IPS-20b (cell line): Measurements from ENCODE around the gene SFRP5.

Source experiments
- H3K27ac ChIP-seq: one replicate; pipeline ENCODE4 v1.5.1; 2013; ENCODE audit warnings: low read length
- H3K27me3 ChIP-seq: 2 replicates; pipeline ENCODE4 v1.6.1; 2013; ENCODE audit warnings: mild to moderate bottlenecking, low read length, inconsistent platforms; ENCODE audit not compliant: insufficient read depth
- H3K36me3 ChIP-seq: 2 replicates; pipeline ENCODE4 v1.6.1; 2013; ENCODE audit warnings: low read depth, mild to moderate bottlenecking, inconsistent platforms, low read length, moderate library complexity; ENCODE audit not compliant: insufficient read depth
- H3K4me1 ChIP-seq: 2 replicates; pipeline ENCODE4 v1.6.1; 2013; ENCODE audit warnings: mild to moderate bottlenecking, control low read depth, inconsistent platforms, low read length, moderate library complexity; ENCODE audit not compliant: insufficient read depth
- H3K4me3 ChIP-seq: 2 replicates; pipeline ENCODE4 v1.5.1; 2013; ENCODE audit warnings: mild to moderate bottlenecking, low read length, inconsistent platforms
- H3K9ac ChIP-seq: 2 replicates; pipeline ENCODE4 v1.6.1; 2013; ENCODE audit warnings: low read depth, mild to moderate bottlenecking, inconsistent platforms, low read length, moderate library complexity
- H3K9me3 ChIP-seq: 2 replicates; pipeline ENCODE4 v1.6.1; 2013; ENCODE audit warnings: mild to moderate bottlenecking, low read depth, low read length, inconsistent platforms; ENCODE audit not compliant: insufficient read depth

SFRP5 gene

GRCh38 chr10:97762056-97762455 lies 9.7 kb downstream of the SFRP5 start:
- H3K36me3 ChIP-seq = peaks cover 29% of the 10 kb centered on the region
- no peak overlapping the region for H3K27ac ChIP-seq
- no peak overlapping the region for H3K4me3 ChIP-seq
- H3K27me3 ChIP-seq = no peaks in the 10 kb centered on the region
- no peaks in the 10 kb centered on the region for H3K9me3 ChIP-seq
- H3K9ac ChIP-seq = no peak overlapping the region
- H3K4me1 ChIP-seq = peaks cover 8% of the 10 kb centered on the region; the same call in 1 of the 2 replicates

- H3K36me3 ChIP-seq = peaks cover 36% of the 10 kb centered on the region
- H3K9me3 ChIP-seq = no peaks in the 10 kb centered on the region
- no peak overlapping the region for H3K4me3 ChIP-seq
These were observed 10.4 kb downstream of the SFRP5 start for GRCh38 chr10:97761331-97761865.

GRCh38 chr10:97760461-97761257 lies 11.1 kb downstream of the SFRP5 start:
- H3K4me3 ChIP-seq = no peak overlapping the region
- H3K36me3 ChIP-seq = peaks cover 43% of the 10 kb centered on the region
- H3K27ac ChIP-seq = no peak overlapping the region
- no peaks in the 10 kb centered on the region for H3K27me3 ChIP-seq
- no peaks in the 10 kb centered on the region for H3K9me3 ChIP-seq
- H3K4me1 ChIP-seq = peaks cover 8% of the 10 kb centered on the region; the same call in 1 of the 2 replicates
- no peak overlapping the region; the same call in 1 of the 2 replicates for H3K9ac ChIP-seq

More at GRCh38 chr10:97761331-97761865, 10.4 kb downstream of the SFRP5 start:
- peaks cover 8% of the 10 kb centered on the region; the same call in 1 of the 2 replicates for H3K4me1 ChIP-seq
- no peak overlapping the region for H3K9ac ChIP-seq
- no peaks in the 10 kb centered on the region for H3K27me3 ChIP-seq
- no peak overlapping the region for H3K27ac ChIP-seq

GRCh38 chr10:97759946-97760345 lies 11.9 kb downstream of the SFRP5 start:
- Histone ChIP-seq H3K27ac (no peak overlapping the region), H3K4me3 (no peak overlapping the region), H3K9me3 (no peaks in the 10 kb centered on the region), H3K9ac (no peak overlapping the region), H3K27me3 (no peaks in the 10 kb centered on the region), H3K36me3 (peaks cover 50% of the 10 kb centered on the region), H3K4me1 (peaks cover 8% of the 10 kb centered on the region; the same call in 1 of the 2 replicates)

- Histone ChIP-seq H3K4me1 (peaks cover 8% of the 10 kb centered on the region; the same call in 1 of the 2 replicates), H3K9me3 (no peaks in the 10 kb centered on the region), H3K27me3 (no peaks in the 10 kb centered on the region), H3K4me3 (no peak overlapping the region), H3K27ac (no peak overlapping the region), H3K36me3 (peaks cover 56% of the 10 kb centered on the region), H3K9ac (no peak overlapping the region)
These were observed 12.5 kb downstream of the SFRP5 start for GRCh38 chr10:97759158-97759887.

GRCh38 chr10:97757471-97757870 lies 14.3 kb downstream of the SFRP5 start:
- Histone ChIP-seq H3K27ac (no peak overlapping the region), H3K4me1 (no peaks in the 10 kb centered on the region; the same call in 1 of the 2 replicates), H3K27me3 (no peaks in the 10 kb centered on the region), H3K9ac (no peak overlapping the region), H3K4me3 (no peak overlapping the region), H3K9me3 (no peaks in the 10 kb centered on the region), H3K36me3 (peaks cover 73% of the 10 kb centered on the region)

- Histone ChIP-seq H3K4me3 (no peak overlapping the region), H3K9me3 (no peaks in the 10 kb centered on the region), H3K27me3 (no peaks in the 10 kb centered on the region), H3K4me1 (no peaks in the 10 kb centered on the region), H3K9ac (no peak overlapping the region), H3K36me3 (peaks cover 85% of the 10 kb centered on the region), H3K27ac (no peak overlapping the region)
These were observed 16.1 kb downstream of the SFRP5 start for GRCh38 chr10:97755718-97756117.

GRCh38 chr10:97754726-97755125 lies 17.1 kb downstream of the SFRP5 start:
- no peaks in the 10 kb centered on the region for H3K27me3 ChIP-seq
- no peaks in the 10 kb centered on the region for H3K9me3 ChIP-seq
- peaks cover 88% of the 10 kb centered on the region for H3K36me3 ChIP-seq
- H3K4me1 ChIP-seq = no peaks in the 10 kb centered on the region
- H3K9ac ChIP-seq = no peak overlapping the region
- H3K27ac ChIP-seq = no peak overlapping the region
- H3K4me3 ChIP-seq = no peak overlapping the region

- Histone ChIP-seq H3K27ac (no peak overlapping the region), H3K36me3 (peaks cover 97% of the 10 kb centered on the region), H3K9me3 (no peaks in the 10 kb centered on the region), H3K4me3 (no peak overlapping the region), H3K9ac (no peak overlapping the region), H3K4me1 (no peaks in the 10 kb centered on the region), H3K27me3 (no peaks in the 10 kb centered on the region)
These were observed 18.8 kb downstream of the SFRP5 start for GRCh38 chr10:97752956-97753355.

GRCh38 chr10:97748116-97748515 lies 23.7 kb downstream of the SFRP5 start:
- H3K36me3 ChIP-seq = peaks cover 95% of the 10 kb centered on the region
- no peak overlapping the region for H3K27ac ChIP-seq
- no peak overlapping the region for H3K4me3 ChIP-seq
- H3K4me1 ChIP-seq = no peaks in the 10 kb centered on the region
- no peaks in the 10 kb centered on the region for H3K27me3 ChIP-seq
- no peaks in the 10 kb centered on the region for H3K9me3 ChIP-seq
- no peak overlapping the region for H3K9ac ChIP-seq

GRCh38 chr10:97747573-97747972 lies 24.2 kb downstream of the SFRP5 start:
- H3K4me3 ChIP-seq = no peak overlapping the region

More at GRCh38 chr10:97747573-97747972, 24.2 kb downstream of the SFRP5 start:
- Histone ChIP-seq H3K27me3 (no peaks in the 10 kb centered on the region), H3K27ac (no peak overlapping the region), H3K4me1 (no peaks in the 10 kb centered on the region), H3K9ac (no peak overlapping the region), H3K9me3 (no peaks in the 10 kb centered on the region), H3K36me3 (peaks cover 96% of the 10 kb centered on the region)
